SK-N-SH (cell line): ENCODE data around the gene SNCA. TPM values are rescaled to one million over a fixed set of nuclear protein-coding genes. Genes with fewer than 3 reads are reported as not detected.
A peak's percentile ranks its signal among the peaks of the same experiment; 100 is the strongest.

Experiments used
- CTCF ChIA-PET: fragments of 300-600, 350-600 bp; formaldehyde crosslinking; extraction: SDS; loops from one replicate; lab custom pipeline; 2021; lab: Yijun Ruan, JAX
- POLR2A ChIA-PET: fragments of 350-600 bp; sonication (Branson Sonifier 250); formaldehyde crosslinking; extraction: SDS; loops from one replicate; lab custom pipeline; 2020; ENCODE audit warnings: antibody characterized with exemption, inconsistent platforms; lab: Yijun Ruan, JAX
- DNase-seq: peaks from one replicate; pipeline ENCODE4 v3.0.0; 2012
- H2AFZ ChIP-seq: fragments of 200-600 bp; sonication (generic); 2 replicates; pipeline ENCODE4 v1.8.1; 2016; ENCODE audit warnings: antibody characterized with exemption, mild to moderate bottlenecking, low read depth
- H3F3A ChIP-seq: fragments of 200-600 bp; sonication (generic); replicated peaks from 2 replicates; pipeline ENCODE3; 2016; ENCODE audit warnings: antibody characterized with exemption, mild to moderate bottlenecking; ENCODE audit not compliant: insufficient read depth
- H3K27ac ChIP-seq, 2 experiments: fragments of 200-500 bp in 1 of 2; fragments of 200-600 bp in 1 of 2; sonication (Bioruptor generic) in 1 of 2; sonication (generic), shearing (Covaris generic) in 1 of 2; 2 replicates each; pipeline versions ENCODE4 v1.5.1 to v1.6.1; 2014 to 2016; ENCODE audit warnings: low read depth in 2 of 2, inconsistent platforms in 1 of 2, low read length in 1 of 2, mild to moderate bottlenecking in 1 of 2, mixed read lengths in 1 of 2
- H3K27me3 ChIP-seq: fragments of 200-600 bp; sonication (generic), shearing (Covaris generic); 2 replicates; pipeline ENCODE4 v1.6.1; 2016; ENCODE audit warnings: mixed run types; ENCODE audit not compliant: insufficient read depth
- H3K36me3 ChIP-seq, 2 experiments: fragments of 200-500 bp in 1 of 2; fragments of 200-600 bp in 1 of 2; sonication (Bioruptor generic) in 1 of 2; sonication (generic) in 1 of 2; replicated peaks in 1 of 2; 2 replicates each; pipeline versions ENCODE3 to v1.5.1; 2014 to 2016; ENCODE audit warnings: low read length in 1 of 2, mild to moderate bottlenecking in 1 of 2; ENCODE audit not compliant: insufficient read depth in 2 of 2, control insufficient read depth in 1 of 2
- H3K4me1 ChIP-seq, 2 experiments: fragments of 200-500 bp in 1 of 2; fragments of 200-600 bp in 1 of 2; sonication (Bioruptor generic) in 1 of 2; sonication (generic), shearing (Covaris generic) in 1 of 2; 2 replicates each; pipeline versions ENCODE4 v1.5.1 to v1.6.1; 2014 to 2016; ENCODE audit warnings: low read depth in 1 of 2, low read length in 1 of 2, mixed run types in 1 of 2; ENCODE audit not compliant: insufficient read depth in 2 of 2, control insufficient read depth in 1 of 2
- H3K4me2 ChIP-seq: fragments of 200-600 bp; sonication (generic), shearing (Covaris generic); 2 replicates; pipeline ENCODE4 v1.6.1; 2017; ENCODE audit warnings: mixed run types
- H3K4me3 ChIP-seq, 2 experiments: fragments of 200-500 bp in 1 of 2; fragments of 200-600 bp in 1 of 2; sonication (Bioruptor generic) in 1 of 2; sonication (generic), shearing (Covaris generic) in 1 of 2; 2 replicates each; pipeline versions ENCODE4 v1.5.1 to v1.8.1; 2014 to 2016; ENCODE audit warnings: low read depth in 2 of 2, inconsistent platforms in 1 of 2, low read length in 1 of 2, mild to moderate bottlenecking in 1 of 2, mixed read lengths in 1 of 2, moderate library complexity in 1 of 2
- H3K79me2 ChIP-seq: fragments of 200-600 bp; sonication (generic); 2 replicates; pipeline ENCODE4 v1.8.1; 2017; ENCODE audit warnings: mild to moderate bottlenecking; ENCODE audit not compliant: insufficient read depth
- H3K9ac ChIP-seq: fragments of 200-600 bp; sonication (generic); 2 replicates; pipeline ENCODE4 v1.6.1; 2017; ENCODE audit warnings: mixed run types
- H3K9me2 ChIP-seq: fragments of 200-600 bp; sonication (generic); 2 replicates; pipeline ENCODE4 v1.6.1; 2017; ENCODE audit warnings: mixed run types
- H3K9me3 ChIP-seq: fragments of 200-600 bp; sonication (generic); 2 replicates; pipeline ENCODE4 v1.6.1; 2017; ENCODE audit warnings: mixed run types, mild to moderate bottlenecking, moderate library complexity
- H4K20me1 ChIP-seq: fragments of 200-600 bp; sonication (generic); 2 replicates; pipeline ENCODE4 v1.6.1; 2017; ENCODE audit warnings: mild to moderate bottlenecking, mixed run types; ENCODE audit not compliant: insufficient read depth
- CHD2 ChIP-seq: fragments of 150-350 bp; IDR thresholded peaks from 2 replicates; pipeline ENCODE4 v1.6.1; 2018; ENCODE audit warnings: low read length; ENCODE audit not compliant: partially characterized antibody
- EP300 ChIP-seq, 2 experiments: IDR thresholded peaks; 2 replicates each; pipeline versions ENCODE4 v1.4.0 to v1.6.1; 2012; ENCODE audit warnings: borderline replicate concordance in 1 of 2, low read depth in 1 of 2, low read length in 1 of 2
- EZH2phosphoT487 ChIP-seq: fragments of 200-600 bp; sonication (generic); IDR thresholded peaks from 2 replicates; pipeline ENCODE4 v1.6.1; 2017; ENCODE audit warnings: low read depth, mixed run types, mild to moderate bottlenecking, antibody characterized with exemption, moderate library complexity, borderline replicate concordance
- FOSL2 ChIP-seq: IDR thresholded peaks from 2 replicates; pipeline ENCODE4 v1.4.0; 2012; ENCODE audit warnings: low read depth, mild to moderate bottlenecking, moderate library complexity, borderline replicate concordance
- JUND ChIP-seq: IDR thresholded peaks from 2 replicates; pipeline ENCODE4 v1.4.0; 2012
- MAX ChIP-seq: IDR thresholded peaks from 2 replicates; pipeline ENCODE4 v1.4.0; 2012; ENCODE audit warnings: low read depth
- MEF2A ChIP-seq: IDR thresholded peaks from 2 replicates; pipeline ENCODE4 v1.4.0; 2012; ENCODE audit warnings: low read depth, borderline replicate concordance
- NFIC ChIP-seq: IDR thresholded peaks from 2 replicates; pipeline ENCODE4 v1.4.0; 2012; ENCODE audit warnings: borderline replicate concordance
- PBX3 ChIP-seq: IDR thresholded peaks from 2 replicates; pipeline ENCODE4; 2012
- POLR2AphosphoS5 ChIP-seq: IDR thresholded peaks from 2 replicates; pipeline ENCODE4 v1.6.1; 2012; ENCODE audit warnings: low read depth, low read length
- RAD21 ChIP-seq: IDR thresholded peaks from 2 replicates; pipeline ENCODE4 v1.6.1; 2012; ENCODE audit warnings: mild to moderate bottlenecking, low read length
- RCOR1 ChIP-seq: fragments of 150-350 bp; IDR thresholded peaks from 2 replicates; pipeline ENCODE4 v1.6.1; 2017; ENCODE audit warnings: antibody characterized with exemption, low read length
- RFX5 ChIP-seq: IDR thresholded peaks from 2 replicates; pipeline ENCODE4 v1.6.1; 2012; ENCODE audit warnings: mild to moderate bottlenecking, improper control_type of control experiment, low read length
- SMC3 ChIP-seq: IDR thresholded peaks from 2 replicates; pipeline ENCODE4 v1.6.1; 2012; ENCODE audit warnings: low read depth, low read length, improper control_type of control experiment
- TCF12 ChIP-seq: IDR thresholded peaks from 2 replicates; pipeline ENCODE4 v1.4.0; 2012
- USF1 ChIP-seq: IDR thresholded peaks from 2 replicates; pipeline ENCODE4 v1.4.0; 2012; ENCODE audit warnings: low read depth, borderline replicate concordance
- WGBS: methylation state at CpG from one replicate; pipeline ENCODE4 v1.1.6; 2017; ENCODE audit warnings: low lambda C conversion rate; 5-methylcytosine and 5-hydroxymethylcytosine counted together
- polyA plus RNA-seq, 3 experiments: library from polyadenylated mRNA; depleted of rRNA; stranded (reverse); fragments of >200 nt; gene quantifications; 2 replicates each; pipeline ENCODE4 v1.2.3, GENCODE V29; 2012

The SNCA gene
- polyA plus RNA-seq, 1 of the 3 experiments (the other 2 are of a cell fraction), result 12.9 TPM

GRCh38 chr4:89739311-89739988, 97.5 kb downstream of the SNCA start:
- no peak overlapping the region for H3K27ac ChIP-seq
- H3F3A ChIP-seq, result no peaks in the 10 kb centered on the region
- no peak overlapping the region for H3K4me2 ChIP-seq
- TF ChIP-seq RFX5 (no peak), MAX (no peak), RAD21 (no peak), JUND (no peak), RCOR1 (no peak), MEF2A (no peak), EZH2phosphoT487 (no peak), CHD2 (no peak), SMC3 (no peak), NFIC (no peak)
- TF ChIP-seq, all 33 proteins: peak for 0
- Histone ChIP-seq H3K4me1 (peaks cover 0 to 6% of the 10 kb centered on the region in 2 experiments; a peak in 1 of 4 replicates), H2AFZ (no peak overlapping the region), H3K9me3 (no peaks in the 10 kb centered on the region; the same call in 1 of the 2 replicates), H3K36me3 (no peaks in the 10 kb centered on the region), H3K27me3 (no peaks in the 10 kb centered on the region), H3K9me2 (no peaks in the 10 kb centered on the region), H4K20me1 (no peaks in the 10 kb centered on the region), H3K9ac (no peak overlapping the region), H3K79me2 (no peaks in the 10 kb centered on the region), H3K4me3 (no peak overlapping the region)
- ChIA-PET CTCF (no interaction called here), POLR2A (interaction anchor here (0.6 kb wide), 1 partner anchor 431 kb away, joined by 3 read pairs; no protein-coding TSS in a partner anchor)
- no peak for DNase-seq
- 76% methylated on average over 4 of the region's 4 CpGs for WGBS

GRCh38 chr4:89737888-89738287, 99.1 kb downstream of the SNCA start:
- Histone ChIP-seq H3K4me3 (no peak overlapping the region), H3K9me3 (no peaks in the 10 kb centered on the region; the same call in 1 of the 2 replicates), H3F3A (no peaks in the 10 kb centered on the region), H3K27ac (peak overlapping the region; percentile 51 to 64; a peak in 2 of 4 replicates), H3K4me1 (peaks cover 0 to 6% of the 10 kb centered on the region in 2 experiments; a peak in 1 of 4 replicates), H3K27me3 (no peaks in the 10 kb centered on the region), H3K79me2 (no peaks in the 10 kb centered on the region), H4K20me1 (no peaks in the 10 kb centered on the region), H3K9me2 (no peaks in the 10 kb centered on the region), H2AFZ (no peak overlapping the region), H3K36me3 (no peaks in the 10 kb centered on the region), H3K4me2 (0 out of 2 replicates have a peak overlapping the region, but pooled peaks have one; percentile 11), H3K9ac (no peak overlapping the region)
- TF ChIP-seq EP300 (IDR thresholded peaks at IDR 0.05; ENCODE audit: borderline replicate concordance in 1 of 2, low read depth in 1 of 2, low read length in 1 of 2) (peak in 1 of 2 experiments; percentile 63; a peak in 1 of 4 replicates), NFIC (peak; percentile 86), FOSL2 (peak; percentile 77), EZH2phosphoT487 (no peak), JUND (peak; percentile 82), PBX3 (peak; percentile 73), TCF12 (peak; percentile 65), USF1 (no peak), POLR2AphosphoS5 (0 out of 2 replicates have a peak, but pooled peaks have one; percentile 26)
- DNase-seq, result no peak
- ChIA-PET CTCF (interaction anchor here (0.8 kb wide), 1 partner anchor 101 kb away, joined by 3 read pairs; no protein-coding TSS in a partner anchor), POLR2A (no interaction called here)
- WGBS, result 2% methylated on average over 2 of the region's 2 CpGs
